BJ (cell line): ENCODE data around the gene LYRM4. TPM values are rescaled to one million over a fixed set of nuclear protein-coding genes. Genes with fewer than 3 reads are reported as not detected.
A peak's percentile ranks its signal among the peaks of the same experiment; 100 is the strongest.

ENCODE experiments used
- CTCF ChIA-PET: fragments of 350-600 bp; formaldehyde crosslinking; extraction: SDS; loops from one replicate; lab custom pipeline; 2021; ENCODE audit warnings: antibody characterized with exemption, inconsistent platforms; lab: Yijun Ruan, JAX
- POLR2A ChIA-PET: fragments of 300-600 bp; sonication (Branson Sonifier 250); formaldehyde crosslinking; extraction: SDS; loops from one replicate; lab custom pipeline; 2021; ENCODE audit warnings: antibody characterized with exemption; lab: Charles Lee
- DNase-seq: peaks from one replicate; pipeline ENCODE4 v3.0.0-alpha.2; 2011; ENCODE audit warnings: low read depth
- H3K27me3 ChIP-seq: 2 replicates; pipeline ENCODE4 v1.6.0; 2011; ENCODE audit warnings: low read length; ENCODE audit not compliant: control insufficient read depth, insufficient read depth
- H3K36me3 ChIP-seq: 2 replicates; pipeline ENCODE4 v1.5.1; 2011; ENCODE audit warnings: low read length; ENCODE audit not compliant: control insufficient read depth, insufficient read depth
- H3K4me3 ChIP-seq: 2 replicates; pipeline ENCODE4 v1.5.1; 2011; ENCODE audit warnings: low read depth, mild to moderate bottlenecking, control low read depth, low read length
- polyA plus RNA-seq: library from polyadenylated mRNA; depleted of rRNA; stranded (reverse); fragments of >200 nt; gene quantifications from 2 replicates; pipeline ENCODE4 v1.2.3, GENCODE V29; 2011
- TF ChIP-seq, protein P1 (sequence below): IDR thresholded peaks from 2 replicates; pipeline ENCODE4 v1.5.1; 2011; ENCODE audit warnings: low read depth, mild to moderate bottlenecking, control low read depth, inconsistent platforms, low read length, moderate library complexity; ENCODE audit not compliant: insufficient read depth

LYRM4 gene
- polyA plus RNA-seq, 1 experiment, result 29.0 TPM

DNA sequence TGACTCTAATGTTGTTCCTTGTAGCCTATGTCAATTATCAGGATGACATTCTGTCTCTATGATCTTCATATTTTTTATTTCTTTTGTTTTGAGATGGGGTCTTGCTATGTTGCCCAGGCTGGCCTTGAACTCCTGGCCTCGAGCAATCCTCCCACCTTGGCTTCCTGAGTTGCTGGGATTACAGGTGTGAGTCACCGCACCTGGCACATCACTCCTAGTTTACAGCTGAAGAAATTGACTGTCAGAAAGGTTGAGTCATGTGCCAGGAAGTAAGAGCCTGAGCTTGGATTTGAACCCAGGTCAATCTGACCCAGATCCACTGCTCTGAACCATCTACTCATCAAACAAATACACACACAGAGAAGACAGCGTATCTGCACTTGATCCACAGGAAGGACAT lies 161.2 kb downstream of the LYRM4 start:
- no peak for DNase-seq
- no peaks in the 10 kb centered on the region for H3K36me3 ChIP-seq
- H3K4me3 ChIP-seq, result no peak overlapping the region
- CTCF ChIA-PET, result interaction anchor here (0.6 kb wide), 1 partner anchor 44 kb away, joined by 3 read pairs; no protein-coding TSS in a partner anchor
- TF ChIP-seq, protein P1, sequence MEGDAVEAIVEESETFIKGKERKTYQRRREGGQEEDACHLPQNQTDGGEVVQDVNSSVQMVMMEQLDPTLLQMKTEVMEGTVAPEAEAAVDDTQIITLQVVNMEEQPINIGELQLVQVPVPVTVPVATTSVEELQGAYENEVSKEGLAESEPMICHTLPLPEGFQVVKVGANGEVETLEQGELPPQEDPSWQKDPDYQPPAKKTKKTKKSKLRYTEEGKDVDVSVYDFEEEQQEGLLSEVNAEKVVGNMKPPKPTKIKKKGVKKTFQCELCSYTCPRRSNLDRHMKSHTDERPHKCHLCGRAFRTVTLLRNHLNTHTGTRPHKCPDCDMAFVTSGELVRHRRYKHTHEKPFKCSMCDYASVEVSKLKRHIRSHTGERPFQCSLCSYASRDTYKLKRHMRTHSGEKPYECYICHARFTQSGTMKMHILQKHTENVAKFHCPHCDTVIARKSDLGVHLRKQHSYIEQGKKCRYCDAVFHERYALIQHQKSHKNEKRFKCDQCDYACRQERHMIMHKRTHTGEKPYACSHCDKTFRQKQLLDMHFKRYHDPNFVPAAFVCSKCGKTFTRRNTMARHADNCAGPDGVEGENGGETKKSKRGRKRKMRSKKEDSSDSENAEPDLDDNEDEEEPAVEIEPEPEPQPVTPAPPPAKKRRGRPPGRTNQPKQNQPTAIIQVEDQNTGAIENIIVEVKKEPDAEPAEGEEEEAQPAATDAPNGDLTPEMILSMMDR, result no peak
- H3K27me3 ChIP-seq, result peaks cover 4% of the 10 kb centered on the region
- POLR2A ChIA-PET, result no interaction called here

DNA sequence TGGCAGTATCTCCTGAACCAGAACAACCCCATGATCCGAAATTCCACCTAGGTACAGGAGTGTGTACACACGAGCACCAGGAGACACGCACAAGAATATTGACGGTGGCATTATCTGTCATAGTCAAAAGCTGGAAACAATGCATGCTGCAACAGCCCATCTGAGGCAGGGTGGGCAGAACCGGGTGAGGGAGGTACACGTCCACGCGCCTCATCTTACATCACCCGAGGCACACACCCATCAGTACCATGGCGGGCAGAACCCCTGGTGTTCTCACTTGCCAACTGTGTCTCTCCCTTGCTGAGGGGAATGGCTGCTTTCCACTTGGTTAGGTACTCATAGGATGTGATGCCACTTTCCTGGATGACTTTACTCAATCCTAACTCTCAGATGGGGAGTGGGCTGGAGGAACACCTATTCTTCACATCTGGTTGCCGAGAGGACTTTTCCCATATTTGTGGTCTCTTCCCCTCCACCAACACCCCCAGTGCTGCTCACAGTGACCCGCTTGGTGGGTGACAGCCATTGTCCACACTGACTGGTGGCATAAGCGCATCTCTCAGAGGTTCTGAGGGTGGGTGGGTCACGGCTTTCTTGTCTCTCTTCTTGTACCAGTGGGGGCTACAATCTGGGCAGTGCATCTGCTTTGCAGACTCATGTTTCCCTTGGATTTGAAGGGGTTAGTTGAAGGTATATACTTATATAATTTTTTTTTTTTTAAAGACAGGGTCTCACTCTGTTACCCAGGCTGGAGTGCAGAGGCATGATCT lies 162.1 kb downstream of the LYRM4 start:
- no peak for DNase-seq
- Histone ChIP-seq H3K27me3 (peaks cover 4% of the 10 kb centered on the region), H3K36me3 (no peaks in the 10 kb centered on the region), H3K4me3 (no peak overlapping the region)
- TF ChIP-seq, protein P1, result no peak
- CTCF ChIA-PET, result interaction anchor here (0.6 to 2.6 kb wide), 3 partner anchors 20 to 45 kb away, joined by 3 to 8 read pairs (median 5); no protein-coding TSS in a partner anchor
- POLR2A ChIA-PET, result no interaction called here

DNA sequence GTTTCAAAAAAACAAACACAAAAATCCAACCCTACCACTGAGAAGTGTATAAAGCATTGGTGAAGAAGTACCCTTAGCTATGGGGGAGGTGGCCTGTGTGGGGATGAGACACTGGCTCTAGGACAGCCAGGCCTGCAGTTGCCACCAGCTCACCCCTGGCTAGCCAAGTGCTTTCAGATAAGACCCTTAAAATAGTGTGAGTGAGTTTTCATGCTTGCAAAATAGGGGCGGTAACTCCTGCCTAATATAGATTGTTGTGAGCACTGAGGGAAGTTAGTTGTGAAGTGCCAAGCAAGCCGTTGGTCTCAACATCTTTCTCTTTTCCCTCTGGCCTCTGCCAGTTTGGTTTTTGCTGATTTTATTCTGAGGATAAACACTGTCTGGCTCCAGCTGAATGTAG lies 164.3 kb downstream of the LYRM4 start:
- Histone ChIP-seq H3K36me3 (no peaks in the 10 kb centered on the region), H3K4me3 (no peak overlapping the region), H3K27me3 (peaks cover 5% of the 10 kb centered on the region)
- ChIA-PET CTCF (interaction anchor here (2.6 kb wide), 1 partner anchor 47 kb away, joined by 8 read pairs; no protein-coding TSS in a partner anchor), POLR2A (no interaction called here)
- TF ChIP-seq, protein P1, result no peak
- DNase-seq, result no peak

DNA sequence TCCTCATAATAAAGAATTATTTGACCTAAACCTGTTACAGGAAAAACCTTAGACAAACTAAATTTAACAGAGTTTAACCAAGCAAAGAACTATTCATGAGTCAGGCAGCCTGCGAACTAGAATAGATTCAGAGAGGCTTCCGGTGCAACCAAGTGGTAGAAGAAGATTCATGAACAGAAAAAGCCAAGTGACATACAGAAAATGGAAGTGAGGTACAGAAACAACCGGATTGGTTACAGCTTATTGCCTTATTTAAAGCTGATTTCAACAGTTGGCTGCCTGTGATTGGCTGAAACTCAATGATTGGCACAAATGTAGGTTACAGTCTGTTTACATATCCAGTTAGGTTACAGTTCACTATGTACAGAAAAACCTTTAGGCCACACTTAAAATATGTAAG lies 165.5 kb downstream of the LYRM4 start:
- H3K4me3 ChIP-seq, result no peak overlapping the region
- H3K36me3 ChIP-seq, result no peaks in the 10 kb centered on the region
- TF ChIP-seq, protein P1, result no peak
- ChIA-PET CTCF (no interaction called here), POLR2A (no interaction called here)
- peaks cover 14% of the 10 kb centered on the region for H3K27me3 ChIP-seq
- DNase-seq, result no peak

DNA sequence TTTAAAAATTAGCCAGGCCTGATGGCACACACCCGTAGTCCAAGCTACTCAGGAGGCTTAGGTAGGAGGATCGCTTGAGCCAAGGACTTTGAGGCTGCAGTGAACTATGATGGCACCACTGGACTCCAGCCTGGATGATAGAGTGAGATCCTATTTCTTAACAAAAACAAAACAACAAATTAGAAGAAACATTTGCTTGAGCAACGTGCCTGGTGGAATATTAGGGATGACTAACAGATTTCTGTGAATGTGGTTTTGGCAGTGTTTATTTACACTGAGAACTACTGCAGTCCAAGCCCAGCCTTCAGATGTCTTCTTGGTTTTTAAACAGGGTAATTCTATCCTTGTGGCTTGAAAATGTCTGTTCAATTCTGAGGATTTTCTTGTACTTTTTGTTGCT lies 166.4 kb downstream of the LYRM4 start:
- H3K27me3 ChIP-seq, result peaks cover 14% of the 10 kb centered on the region
- TF ChIP-seq, protein P1, result no peak

More for the DNA sequence above, 166.4 kb downstream of the LYRM4 start:
- ChIA-PET POLR2A (no interaction called here), CTCF (no interaction called here)
- Histone ChIP-seq H3K4me3 (no peak overlapping the region), H3K36me3 (no peaks in the 10 kb centered on the region)
- peak; percentile 94 for DNase-seq
